NCI-H1092 (cell line): ENCODE results near the gene CPA2.
A peak's percentile ranks its signal among the peaks of the same experiment; 100 is the strongest.

Experiments
- DNase-seq: peaks from one replicate; lab custom pipeline; 2025; lab: John Stamatoyannopoulos, UW

The CPA2 gene

DNA sequence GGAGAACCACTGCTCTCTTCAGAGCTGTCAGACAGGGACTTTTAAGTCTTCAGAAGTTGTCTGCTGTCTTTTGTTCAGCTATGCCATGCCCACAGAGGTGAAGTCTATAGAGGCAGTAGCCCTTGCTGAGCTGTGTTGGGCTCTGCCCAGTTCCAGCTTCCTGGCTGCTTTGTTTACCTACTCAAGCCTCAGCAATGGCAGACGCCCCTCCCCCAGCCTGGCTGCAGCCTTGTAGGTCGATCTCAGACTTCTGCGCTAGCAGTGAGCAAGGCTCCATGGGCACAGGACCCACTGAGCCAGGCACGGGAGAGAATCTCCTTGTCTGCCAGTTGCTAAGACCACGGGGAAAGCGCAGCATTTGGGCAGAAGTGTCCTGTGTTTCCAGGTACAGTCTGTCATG, 12.1 kb upstream of the CPA2 start:
- DNase-seq = no peak

- DNase-seq = no peak
Observed at GRCh38 chr7:130256704-130257103, 10.0 kb upstream of the CPA2 start.

DNA sequence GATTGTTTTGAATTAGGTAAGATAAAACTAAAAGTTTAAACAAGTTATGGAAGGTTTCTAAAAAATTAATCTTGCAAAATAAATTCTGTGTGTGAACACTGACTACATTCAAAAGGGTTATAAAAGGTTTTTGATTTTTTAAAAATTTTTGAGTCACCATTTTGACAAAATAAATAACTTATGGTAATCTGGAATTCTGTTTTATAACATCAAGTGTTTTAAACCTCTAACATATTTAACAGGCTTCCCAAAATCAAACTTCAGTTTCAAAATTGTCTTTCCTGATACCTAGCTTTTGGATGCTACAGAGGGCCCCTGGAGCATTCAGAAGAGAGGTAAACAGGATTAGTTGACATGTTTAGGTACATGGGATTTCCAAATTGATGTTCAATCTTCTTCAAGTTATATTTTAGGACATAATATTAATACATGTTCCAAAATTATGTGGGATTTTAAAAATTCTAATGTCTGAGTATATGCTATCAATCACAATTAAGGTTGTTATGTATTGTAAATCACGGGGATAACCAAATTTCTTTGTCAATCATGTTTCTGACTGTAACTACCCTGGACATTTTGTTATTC, 8.1 kb upstream of the CPA2 start:
- no peak for DNase-seq

DNA sequence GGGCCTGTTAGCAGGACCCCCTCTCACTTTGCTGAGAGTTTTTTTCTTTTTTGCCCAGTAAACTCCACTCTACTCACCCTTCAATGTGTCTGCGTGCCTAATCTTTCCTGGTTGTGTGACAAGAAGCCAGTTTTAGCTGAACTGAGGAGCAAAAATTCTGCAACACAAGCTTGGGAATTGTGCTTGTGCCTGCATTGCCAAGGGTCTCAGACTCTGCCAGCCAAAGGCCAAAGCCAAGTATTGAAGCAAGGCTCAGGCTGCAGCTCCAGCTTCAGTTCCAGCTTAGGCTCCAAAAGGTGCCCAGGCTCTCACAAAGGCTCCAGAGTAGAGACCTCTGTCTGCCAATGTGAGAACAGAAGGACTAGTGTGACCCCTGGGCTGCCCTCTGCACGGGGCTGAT, 4.2 kb upstream of the CPA2 start:
- DNase-seq = no peak

DNA sequence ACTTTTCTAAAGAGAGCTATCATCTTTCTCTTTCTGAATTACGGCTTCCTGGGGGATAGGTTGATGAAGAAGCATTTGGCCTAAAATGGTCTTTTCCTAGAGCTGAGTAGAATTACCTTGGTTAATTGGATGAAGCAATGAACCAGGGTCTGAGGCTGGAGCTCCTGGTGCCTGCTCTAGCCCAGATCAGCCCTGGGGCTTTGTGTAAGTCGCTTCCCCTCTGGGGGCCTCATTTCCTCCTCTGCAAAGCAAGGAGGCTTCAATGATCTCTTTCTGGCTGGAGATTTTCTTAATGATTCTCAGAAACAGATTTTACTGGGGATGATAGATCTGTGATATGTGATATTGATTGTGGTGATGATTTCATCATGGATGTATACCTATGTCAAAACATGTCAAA, 3.5 kb upstream of the CPA2 start:
- no peak for DNase-seq

DNA sequence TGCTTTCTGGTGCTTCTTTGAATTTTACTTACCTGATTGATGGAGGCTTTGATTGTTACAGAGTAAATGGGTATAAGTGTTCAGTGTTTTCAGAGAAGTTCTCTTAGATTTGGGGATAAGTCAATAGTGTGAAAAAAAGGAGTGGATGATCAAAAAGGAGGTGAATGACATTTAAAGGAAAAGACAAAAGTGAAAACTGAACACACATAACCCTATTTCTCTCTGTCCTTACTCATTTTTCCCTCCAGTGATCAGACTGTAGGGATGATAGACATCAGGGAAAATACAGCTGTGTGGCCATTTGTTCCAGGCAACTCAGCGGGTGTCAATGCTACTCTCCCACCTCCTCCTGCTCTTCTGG, 278 bp downstream of the CPA2 start:
- DNase-seq = no peak

DNA sequence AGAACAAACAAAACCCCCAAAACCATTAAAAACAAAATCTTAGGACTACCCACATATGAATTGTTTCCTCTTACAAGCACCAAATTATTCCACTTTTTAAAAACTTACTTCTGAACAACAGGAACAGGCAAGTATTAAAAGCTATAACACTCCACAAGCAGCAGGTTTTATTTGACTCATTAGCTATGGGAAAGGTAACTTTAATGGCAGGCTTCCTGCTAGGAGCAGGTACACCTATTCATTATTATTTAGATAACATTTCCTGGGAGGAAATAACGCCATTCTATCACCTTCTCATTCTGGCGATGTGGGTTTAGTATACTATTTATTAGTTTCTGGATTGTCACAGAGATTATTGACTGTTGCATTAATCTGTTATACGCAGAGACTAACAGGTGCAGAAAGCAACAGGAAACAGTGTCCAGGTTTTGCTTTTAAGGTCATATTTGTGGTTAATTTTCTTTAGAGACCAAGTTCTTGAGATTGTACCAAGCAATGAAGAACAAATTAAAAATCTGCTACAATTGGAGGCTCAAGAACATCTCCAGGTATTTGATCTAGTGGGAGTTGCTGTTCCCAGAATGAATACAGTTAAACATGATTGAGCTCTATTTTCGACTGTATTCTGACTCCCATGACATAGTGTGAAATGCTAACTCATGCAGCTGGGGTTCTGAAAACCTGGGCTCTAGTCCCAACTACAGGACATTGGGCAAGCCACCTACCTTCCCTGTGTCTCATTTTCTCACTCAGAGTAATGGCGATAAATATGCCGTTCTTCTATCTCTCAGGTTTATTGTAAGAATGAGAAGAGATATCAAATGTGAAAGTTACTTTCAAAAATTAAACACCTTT, 2.0 kb downstream of the CPA2 start:
- no peak for DNase-seq

DNA sequence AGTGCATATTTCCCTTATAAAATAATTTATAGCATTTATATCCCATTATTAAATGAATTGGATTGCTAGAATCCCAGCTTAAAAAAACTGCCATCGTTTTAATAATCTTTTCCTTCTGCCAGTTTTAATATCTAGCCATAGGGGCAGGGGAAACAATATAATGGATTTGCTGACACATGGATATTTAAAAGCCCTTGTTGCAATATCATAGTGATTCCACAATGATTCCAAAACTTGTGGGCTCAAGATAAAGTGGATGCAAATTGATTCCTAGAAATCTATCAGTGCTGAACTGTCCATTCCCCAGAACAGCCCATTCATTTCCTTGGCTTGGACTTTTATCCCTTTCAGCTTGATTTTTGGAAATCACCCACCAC, 2.6 kb downstream of the CPA2 start:
- no peak for DNase-seq

GRCh38 chr7:130270947-130271800, 4.5 kb downstream of the CPA2 start:
- DNase-seq = no peak

DNA sequence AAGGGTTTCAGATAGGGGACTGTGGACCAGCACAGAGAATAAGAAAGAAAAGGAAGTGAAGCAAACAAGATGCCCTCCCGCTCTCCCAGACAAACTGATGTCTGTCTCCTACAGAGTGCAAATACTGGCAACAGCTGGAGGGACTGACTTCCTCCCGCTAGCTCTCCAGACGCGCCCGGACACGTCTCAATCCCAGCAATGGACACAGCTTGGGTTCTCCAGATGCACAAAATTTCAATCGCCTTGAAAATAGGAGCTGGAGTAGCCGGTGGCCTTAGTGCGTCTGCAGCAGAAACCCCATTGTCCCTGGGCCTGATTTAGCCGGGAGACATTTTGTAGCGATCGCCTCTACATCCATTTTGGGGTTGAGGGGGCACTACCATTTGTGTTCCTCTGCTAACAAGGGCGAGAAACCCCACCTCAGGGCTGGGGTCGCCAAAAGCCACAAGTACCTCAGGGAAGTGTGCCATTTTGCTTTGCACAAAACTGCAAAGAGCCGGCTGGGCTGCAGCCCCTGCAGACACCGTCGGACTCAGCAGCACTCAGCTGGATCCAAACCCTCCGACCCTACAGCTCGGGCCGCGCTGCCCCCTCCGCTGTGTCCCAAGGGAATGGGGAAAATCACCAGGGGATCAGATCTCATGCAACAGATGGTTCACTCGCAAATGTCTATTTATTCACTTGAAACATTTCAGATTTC, 5.9 kb downstream of the CPA2 start:
- peak; percentile 83 for DNase-seq

- peak; percentile 96 for DNase-seq
Observed at GRCh38 chr7:130273081-130273932, 6.6 kb downstream of the CPA2 start.

DNA sequence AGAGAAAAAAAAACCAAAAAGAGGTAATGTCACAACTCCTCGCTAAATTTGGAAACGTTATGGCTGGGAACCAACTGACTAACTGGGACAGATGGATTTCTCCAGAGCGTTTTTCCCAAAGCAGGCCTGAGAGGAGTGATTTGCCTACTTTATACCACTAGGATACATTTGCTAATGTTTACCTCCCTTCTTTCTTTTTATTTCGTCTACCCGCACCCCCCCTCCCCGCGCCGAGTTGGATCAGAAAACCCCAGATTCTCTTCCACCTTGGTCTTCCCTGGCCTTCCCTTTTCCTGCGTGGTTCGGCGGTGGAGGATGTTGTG, 7.2 kb downstream of the CPA2 start:
- DNase-seq = peak; percentile 78

DNA sequence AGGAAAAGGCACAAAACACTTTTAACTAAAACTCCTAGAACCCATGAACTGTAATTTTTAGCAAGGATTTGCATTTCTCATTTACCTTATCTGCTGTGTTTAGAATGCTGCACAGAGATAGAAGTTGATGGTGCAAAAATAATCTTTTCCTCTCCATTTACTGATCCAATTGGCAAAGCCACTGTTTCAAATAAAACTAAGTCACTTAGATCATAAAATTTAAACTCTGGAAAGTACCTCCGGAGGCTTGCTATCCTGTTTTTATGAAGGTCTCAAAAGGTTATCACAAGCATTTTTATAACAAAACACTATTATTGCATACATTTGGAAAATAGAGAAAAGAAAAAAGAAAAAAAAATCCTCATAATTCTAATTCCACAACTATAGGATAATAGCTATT, 7.6 kb downstream of the CPA2 start:
- DNase-seq = no peak

DNA sequence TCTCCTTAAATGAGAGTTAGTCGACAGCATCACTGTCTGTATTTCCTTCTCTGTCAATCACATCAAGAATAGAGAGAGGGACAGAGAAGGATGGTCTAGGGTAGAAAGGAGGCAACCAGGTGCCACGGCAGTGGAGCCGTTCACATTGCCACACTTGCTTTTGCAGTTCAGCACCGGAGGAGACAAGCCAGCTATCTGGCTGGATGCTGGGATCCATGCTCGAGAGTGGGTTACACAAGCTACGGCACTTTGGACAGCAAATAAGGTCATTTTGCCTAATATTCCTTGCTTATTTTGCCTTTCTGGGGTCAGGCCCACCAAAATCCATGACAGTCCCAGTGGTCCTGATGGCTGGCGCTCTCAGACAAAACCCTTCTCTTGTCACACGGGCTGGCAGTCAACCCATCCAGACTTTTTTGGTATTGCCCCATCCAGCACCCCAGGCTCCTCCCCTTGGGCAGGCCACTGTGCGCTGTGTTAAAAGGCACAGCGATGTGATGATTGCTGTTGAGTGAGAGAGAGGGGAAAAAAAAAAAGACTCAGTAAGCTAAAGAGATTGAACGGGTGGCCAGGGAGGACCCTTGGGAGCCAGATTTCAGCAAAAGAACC, 8.4 kb downstream of the CPA2 start:
- DNase-seq = peak; percentile 74

GRCh38 chr7:130275826-130276297, 9.2 kb downstream of the CPA2 start:
- DNase-seq = no peak

DNA sequence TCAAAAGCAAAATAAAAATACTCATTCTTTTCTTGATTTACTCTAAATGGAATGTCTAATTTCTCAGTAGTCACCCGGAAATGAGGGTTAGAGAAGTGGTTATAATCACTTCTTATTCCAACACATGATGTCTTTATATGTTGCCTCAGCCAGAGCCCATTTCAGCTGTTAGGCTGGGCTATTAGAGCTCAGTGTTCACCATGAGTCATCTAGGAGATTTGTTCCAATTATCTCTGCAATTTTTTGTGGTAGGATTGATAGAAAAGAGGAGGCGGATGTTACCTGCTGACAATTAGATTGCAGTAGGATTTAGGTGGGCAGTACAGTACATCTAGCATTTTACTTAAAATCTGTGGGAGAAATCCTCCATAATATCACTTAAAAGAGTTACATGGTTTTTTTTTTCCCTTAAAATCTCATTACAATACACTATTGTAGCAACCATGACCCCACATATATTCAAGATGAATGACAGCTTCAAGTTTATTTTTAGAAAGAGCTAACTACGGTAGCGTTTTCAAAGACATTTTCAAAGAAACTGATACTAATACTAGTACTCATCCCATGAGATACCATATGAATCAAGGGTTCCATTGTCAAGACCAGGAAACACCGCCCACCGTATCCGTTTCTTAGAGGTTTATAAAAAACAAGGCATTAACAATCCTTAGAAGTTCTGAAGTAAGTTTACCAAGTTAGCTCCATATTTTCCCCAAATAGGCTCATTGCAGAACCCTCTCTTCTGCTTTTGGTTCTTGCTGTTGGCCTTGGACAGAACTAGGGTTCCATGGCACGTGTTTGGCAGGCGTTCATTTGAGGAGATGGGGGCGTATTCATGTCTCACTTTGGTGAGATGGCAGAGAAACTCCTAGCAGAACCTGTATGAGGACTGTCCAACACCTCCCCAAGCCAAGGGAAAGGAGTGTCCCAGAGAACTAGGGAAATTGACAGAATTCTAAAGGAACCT, 10.4 kb downstream of the CPA2 start:
- DNase-seq = no peak

DNA sequence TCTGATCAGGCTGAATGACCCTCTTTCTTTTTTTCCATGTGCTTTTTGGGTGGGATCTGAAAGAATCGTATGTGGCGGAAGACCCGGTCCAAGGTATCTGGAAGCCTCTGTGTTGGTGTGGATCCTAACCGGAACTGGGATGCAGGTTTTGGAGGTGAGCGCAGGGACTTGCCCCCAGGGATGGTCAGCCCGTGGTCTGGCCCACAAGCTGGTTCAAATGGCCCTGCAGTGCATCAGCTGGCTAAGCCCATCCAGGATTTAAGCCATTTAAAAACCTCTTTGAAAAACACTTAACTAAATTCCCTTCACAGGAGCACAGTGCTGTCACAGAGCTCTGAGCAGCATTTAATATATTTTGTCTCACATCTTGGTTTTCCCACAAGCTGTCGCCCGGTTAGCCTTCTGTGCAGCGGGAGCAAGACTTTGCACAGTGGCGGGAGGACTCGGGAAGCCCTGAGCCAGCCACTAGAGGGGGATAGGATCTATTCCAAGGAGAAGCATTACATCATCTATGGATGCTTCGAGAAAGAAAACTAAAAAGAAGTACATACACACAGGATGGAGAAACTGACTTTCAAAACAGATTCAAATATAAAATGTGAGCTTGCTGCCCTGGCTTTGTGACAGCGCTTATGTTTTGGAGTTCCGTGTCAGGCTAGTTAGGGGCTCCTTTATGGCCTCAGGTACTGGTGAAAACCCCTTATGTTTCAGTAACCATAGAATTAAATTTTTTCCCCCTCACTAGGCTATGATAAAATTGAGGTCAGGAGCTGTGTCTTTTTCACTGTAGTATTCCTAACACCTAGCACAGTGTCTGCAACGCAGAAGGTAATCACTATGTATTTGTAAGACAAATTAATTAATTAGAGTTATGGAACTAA, 11.3 kb downstream of the CPA2 start:
- peak; percentile 33 for DNase-seq

- no peak for DNase-seq
Observed at GRCh38 chr7:130278860-130279259, 12.2 kb downstream of the CPA2 start.

GRCh38 chr7:130279286-130279685, 12.6 kb downstream of the CPA2 start:
- no peak for DNase-seq
